Left lung (tissue), 10 donors: ENCODE measurements around the gene IRX3. TPM values are rescaled to one million over a fixed set of nuclear protein-coding genes. Genes with fewer than 3 reads are reported as not detected.

Experiments
- ATAC-seq: fragments of 200-7000 bp; cut with Tn5 transposase; one replicate; pipeline ENCODE4 v1.9.1; 2020; ENCODE audit warnings: moderate library complexity
- DNase-seq, 4 donors: peaks; one replicate each; pipeline ENCODE4 v3.0.0-alpha.2; 2013 to 2020
- H3K27ac ChIP-seq, 2 donors: fragments of 200-600 bp; sonication (generic) in 1 of 2; one replicate each; pipeline versions ENCODE4 v1.5.0 to v1.8.0; 2020 to 2021
- H3K27me3 ChIP-seq, 2 donors: fragments of 200-600 bp; sonication (generic) in 1 of 2; one replicate each; pipeline versions ENCODE4 v1.5.0 to v1.8.0; 2020 to 2021
- H3K36me3 ChIP-seq, 2 donors: fragments of 200-600 bp; sonication (generic) in 1 of 2; one replicate each; pipeline versions ENCODE4 v1.5.0 to v1.8.0; 2020 to 2021
- H3K4me1 ChIP-seq, 2 donors: fragments of 200-600 bp; one replicate each; pipeline ENCODE4 v1.8.0; 2021
- H3K4me3 ChIP-seq, 2 donors: fragments of 200-600 bp; sonication (generic) in 1 of 2; one replicate each; pipeline versions ENCODE4 v1.5.0 to v1.8.0; 2020 to 2021; ENCODE audit warnings: mild to moderate bottlenecking in 1 of 2
- H3K9me3 ChIP-seq, 2 donors: fragments of 200-600 bp; sonication (generic) in 1 of 2; one replicate each; pipeline versions ENCODE4 v1.5.0 to v1.8.0; 2020 to 2021
- intact Hi-C, 2 donors: fragments of 100-400 bp; cut with DNase I; formaldehyde crosslinking; loops; one replicate each; pipeline versions ENCODE4 v1.11.2 to v1.14.2; 2022
- polyA plus RNA-seq, 6 donors: library from polyadenylated mRNA; unstranded; fragments of 120-200 nt; gene quantifications; one replicate each; pipeline ENCODE4 v1.2.1, GENCODE V29; 2013; ENCODE audit not compliant: insufficient read length in 6 of 6
- total RNA-seq, 2 donors: library from RNA; stranded (reverse); fragmentation: NEBNext Ultra II Directional; extraction: Animal tissue kit (Norgen Biotek cat#: 25700); gene quantifications; one replicate each; pipeline ENCODE4 v1.2.1, GENCODE V29; 2021
- TF ChIP-seq, protein P1 (sequence below), 2 donors: fragments of 200-600 bp; sonication (generic) in 1 of 2; IDR thresholded peaks; one replicate each; pipeline versions ENCODE4 v1.5.0 to v1.8.0; 2021; ENCODE audit warnings: antibody characterized with exemption in 2 of 2
- donor health status: DM: no; HTN: yes; CAD: no.
- donor health status: DM: no; HTN: no; CAD: no.

The IRX3 gene
- total and polyA plus RNA-seq, 8 donors = 40.7 to 76.2 (median 62.2) TPM

DNA sequence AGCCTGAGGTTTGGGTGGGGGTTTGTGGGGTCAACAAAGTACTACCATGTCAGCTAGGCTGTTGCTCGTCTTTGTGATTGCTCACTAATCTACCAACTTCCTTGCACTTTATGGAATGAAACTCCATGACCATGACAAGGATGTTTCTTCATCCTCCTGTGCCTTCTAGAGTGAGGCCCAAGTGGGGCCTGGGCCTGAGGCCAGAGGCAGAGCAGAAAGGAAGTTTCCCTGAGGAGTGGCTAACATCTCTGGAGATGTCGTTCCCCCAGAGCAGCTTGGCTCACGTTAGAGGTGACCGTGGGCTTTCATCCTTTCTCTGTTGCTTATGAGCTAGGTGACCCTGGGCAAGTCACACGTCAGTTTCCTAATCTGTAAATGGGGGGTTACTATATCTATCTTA is 41.0 kb upstream of the IRX3 start:
- no peaks in the 10 kb centered on the region for H3K9me3 ChIP-seq

DNA sequence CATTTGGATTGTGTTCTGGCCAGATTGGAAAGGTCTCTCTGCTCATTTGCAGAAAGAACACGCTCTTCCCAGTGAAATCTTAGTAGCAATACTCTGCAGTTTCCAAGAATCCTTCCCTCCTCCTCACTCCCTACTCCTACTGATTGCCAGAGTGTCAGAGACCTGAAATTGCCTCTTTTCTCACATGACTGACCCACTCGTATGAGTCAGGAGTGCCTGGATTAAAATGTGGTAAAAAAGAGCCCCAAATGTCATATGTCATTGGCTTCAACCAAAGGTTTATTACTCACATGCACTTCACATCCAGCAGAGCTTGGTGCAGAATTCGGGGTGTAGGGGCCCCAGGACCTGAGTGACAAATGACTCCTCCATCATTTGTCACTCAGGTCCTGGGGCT is 39.7 kb upstream of the IRX3 start:
- no peaks in the 10 kb centered on the region for H3K4me1 ChIP-seq
- intact Hi-C loops = no loop called here
- H3K4me3 ChIP-seq = no peak overlapping the region
- H3K36me3 ChIP-seq = no peaks in the 10 kb centered on the region
- no peaks in the 10 kb centered on the region for H3K9me3 ChIP-seq
- H3K27me3 ChIP-seq = peaks cover 0 to 9% of the 10 kb centered on the region in 2 donors
- H3K27ac ChIP-seq = no peak overlapping the region
- ATAC-seq = peak; percentile 28
- DNase-seq = no peak
- TF ChIP-seq, protein P1, sequence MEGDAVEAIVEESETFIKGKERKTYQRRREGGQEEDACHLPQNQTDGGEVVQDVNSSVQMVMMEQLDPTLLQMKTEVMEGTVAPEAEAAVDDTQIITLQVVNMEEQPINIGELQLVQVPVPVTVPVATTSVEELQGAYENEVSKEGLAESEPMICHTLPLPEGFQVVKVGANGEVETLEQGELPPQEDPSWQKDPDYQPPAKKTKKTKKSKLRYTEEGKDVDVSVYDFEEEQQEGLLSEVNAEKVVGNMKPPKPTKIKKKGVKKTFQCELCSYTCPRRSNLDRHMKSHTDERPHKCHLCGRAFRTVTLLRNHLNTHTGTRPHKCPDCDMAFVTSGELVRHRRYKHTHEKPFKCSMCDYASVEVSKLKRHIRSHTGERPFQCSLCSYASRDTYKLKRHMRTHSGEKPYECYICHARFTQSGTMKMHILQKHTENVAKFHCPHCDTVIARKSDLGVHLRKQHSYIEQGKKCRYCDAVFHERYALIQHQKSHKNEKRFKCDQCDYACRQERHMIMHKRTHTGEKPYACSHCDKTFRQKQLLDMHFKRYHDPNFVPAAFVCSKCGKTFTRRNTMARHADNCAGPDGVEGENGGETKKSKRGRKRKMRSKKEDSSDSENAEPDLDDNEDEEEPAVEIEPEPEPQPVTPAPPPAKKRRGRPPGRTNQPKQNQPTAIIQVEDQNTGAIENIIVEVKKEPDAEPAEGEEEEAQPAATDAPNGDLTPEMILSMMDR (IDR thresholded peaks at IDR 0.05) = no peak

More for the DNA sequence above, 41.0 kb upstream of the IRX3 start:
- no peaks in the 10 kb centered on the region for H3K36me3 ChIP-seq
- TF ChIP-seq, protein P1 (IDR thresholded peaks at IDR 0.05) = no peak
- H3K27me3 ChIP-seq = peaks cover 0 to 14% of the 10 kb centered on the region in 2 donors
- peak; percentile 40 for ATAC-seq
- intact Hi-C loops = no loop called here
- DNase-seq = no peak
- H3K4me3 ChIP-seq = no peak overlapping the region
- no peak overlapping the region for H3K27ac ChIP-seq
- H3K4me1 ChIP-seq = no peaks in the 10 kb centered on the region

DNA sequence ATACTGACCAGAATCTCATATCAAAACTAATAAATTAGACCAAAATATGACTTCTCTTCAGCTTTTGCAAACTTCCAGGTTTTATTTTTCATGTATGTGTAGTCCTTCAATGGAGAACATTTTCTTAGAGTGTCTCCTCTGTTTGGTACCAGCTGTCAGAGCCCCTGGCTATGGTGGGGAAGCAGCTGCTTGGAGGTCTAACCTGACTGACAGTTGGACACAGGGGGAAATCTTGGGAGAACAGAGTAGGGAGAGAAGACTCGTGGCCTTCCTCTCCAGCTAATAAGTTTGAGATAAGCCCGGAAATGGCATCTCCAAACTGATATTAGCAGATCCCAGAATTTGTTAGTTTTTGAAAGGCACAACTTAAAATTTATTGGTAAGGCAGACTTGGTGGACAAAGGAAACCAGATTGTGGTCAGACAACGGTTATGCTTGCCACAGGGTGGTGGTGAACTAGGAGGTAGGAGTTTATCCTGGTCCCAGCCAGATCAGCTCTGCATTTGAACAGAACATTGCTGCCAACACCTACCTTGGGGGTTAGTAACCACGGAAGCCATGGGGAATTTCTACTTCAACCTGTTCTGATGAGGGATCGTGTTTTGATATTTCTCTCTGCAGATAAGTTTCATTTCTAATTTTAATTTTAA is 39.2 kb upstream of the IRX3 start:
- no peak for ATAC-seq

DNA sequence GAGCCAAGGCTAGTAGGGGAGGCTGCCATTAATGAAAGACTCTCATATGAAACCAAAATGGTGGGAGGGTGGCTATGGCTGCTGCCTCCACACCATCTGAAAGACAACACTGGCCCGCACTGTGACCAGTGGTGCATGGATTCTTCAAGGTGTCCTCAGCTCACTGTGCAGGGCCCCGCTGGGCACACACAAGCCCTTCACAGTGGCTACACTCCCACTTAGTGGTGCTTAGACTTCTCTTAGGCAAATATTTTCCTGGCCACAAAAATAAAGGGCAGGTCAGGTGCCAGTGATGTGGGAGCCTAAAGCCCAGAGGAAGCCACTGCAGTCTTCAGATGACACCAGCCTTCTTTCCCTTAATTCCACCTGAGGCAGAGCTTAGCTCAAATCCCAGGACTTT is 38.1 kb upstream of the IRX3 start:
- DNase-seq (peak in 1 of 4 donors; percentile 37), ATAC-seq (peak; percentile 92)
- intact Hi-C loops = no loop called here
- H3K4me1 ChIP-seq = no peaks in the 10 kb centered on the region
- TF ChIP-seq, protein P1 (IDR thresholded peaks at IDR 0.05) = no peak
- H3K27me3 ChIP-seq = no peaks in the 10 kb centered on the region
- H3K27ac ChIP-seq = no peak overlapping the region
- H3K4me3 ChIP-seq = no peak overlapping the region
- no peaks in the 10 kb centered on the region for H3K9me3 ChIP-seq
- H3K36me3 ChIP-seq = no peaks in the 10 kb centered on the region

More for the DNA sequence above, 39.2 kb upstream of the IRX3 start:
- Histone ChIP-seq H3K4me3 (no peak overlapping the region), H3K9me3 (no peaks in the 10 kb centered on the region), H3K27ac (no peak overlapping the region), H3K36me3 (no peaks in the 10 kb centered on the region), H3K27me3 (peaks cover 0 to 4% of the 10 kb centered on the region in 2 donors), H3K4me1 (no peaks in the 10 kb centered on the region)
- TF ChIP-seq, protein P1 (IDR thresholded peaks at IDR 0.05) = no peak
- intact Hi-C loops = no loop called here
- no peak for DNase-seq

DNA sequence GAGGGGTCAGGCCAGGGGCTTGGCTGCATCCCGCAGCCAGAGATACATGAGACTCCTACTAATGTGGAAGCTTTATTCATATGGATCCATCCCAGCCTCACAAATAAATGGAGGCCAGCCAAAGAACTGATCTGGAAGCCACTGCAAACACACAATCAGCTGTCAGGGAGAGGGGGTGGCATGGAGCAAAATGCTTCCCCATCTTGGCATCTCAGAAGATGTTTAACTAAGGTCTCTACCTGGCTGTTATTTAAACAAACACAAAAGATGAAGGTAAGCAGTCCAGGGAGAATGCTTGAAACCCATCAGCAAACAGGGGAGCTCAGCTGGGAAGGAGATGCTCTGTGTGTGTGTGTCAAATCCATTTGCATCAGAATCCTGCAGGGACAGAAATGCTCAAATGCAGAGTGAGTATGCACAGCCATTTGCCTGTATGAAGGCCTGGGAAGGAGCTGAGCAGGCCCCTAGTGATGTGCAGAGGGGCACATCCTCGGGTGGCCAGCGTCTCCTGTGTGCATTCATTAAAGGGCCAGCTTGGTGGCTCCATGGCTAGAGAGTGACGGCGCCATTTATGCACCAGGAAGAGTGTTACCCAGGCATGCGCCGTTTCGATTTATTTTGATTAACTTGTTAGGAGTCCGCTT is 34.2 kb upstream of the IRX3 start:
- no peaks in the 10 kb centered on the region for H3K9me3 ChIP-seq
- intact Hi-C loops = no loop called here
- H3K36me3 ChIP-seq = no peaks in the 10 kb centered on the region
- DNase-seq = no peak
- H3K4me1 ChIP-seq = no peaks in the 10 kb centered on the region
- ATAC-seq = no peak
- TF ChIP-seq, protein P1 (IDR thresholded peaks at IDR 0.05) = no peak
- H3K4me3 ChIP-seq = no peak overlapping the region
- H3K27ac ChIP-seq = no peak overlapping the region
- no peaks in the 10 kb centered on the region for H3K27me3 ChIP-seq
